ENCODE results near the gene FGF5. TPM values are rescaled to one million over a fixed set of nuclear protein-coding genes. Genes with fewer than 3 reads are reported as not detected.
A peak's percentile ranks its signal among the peaks of the same experiment; 100 is the strongest.

FGF5 gene
- total and polyA plus RNA-seq, 7 donors, result 0.05 to 0.85 (median 0.24) TPM; not detected in 4

DNA sequence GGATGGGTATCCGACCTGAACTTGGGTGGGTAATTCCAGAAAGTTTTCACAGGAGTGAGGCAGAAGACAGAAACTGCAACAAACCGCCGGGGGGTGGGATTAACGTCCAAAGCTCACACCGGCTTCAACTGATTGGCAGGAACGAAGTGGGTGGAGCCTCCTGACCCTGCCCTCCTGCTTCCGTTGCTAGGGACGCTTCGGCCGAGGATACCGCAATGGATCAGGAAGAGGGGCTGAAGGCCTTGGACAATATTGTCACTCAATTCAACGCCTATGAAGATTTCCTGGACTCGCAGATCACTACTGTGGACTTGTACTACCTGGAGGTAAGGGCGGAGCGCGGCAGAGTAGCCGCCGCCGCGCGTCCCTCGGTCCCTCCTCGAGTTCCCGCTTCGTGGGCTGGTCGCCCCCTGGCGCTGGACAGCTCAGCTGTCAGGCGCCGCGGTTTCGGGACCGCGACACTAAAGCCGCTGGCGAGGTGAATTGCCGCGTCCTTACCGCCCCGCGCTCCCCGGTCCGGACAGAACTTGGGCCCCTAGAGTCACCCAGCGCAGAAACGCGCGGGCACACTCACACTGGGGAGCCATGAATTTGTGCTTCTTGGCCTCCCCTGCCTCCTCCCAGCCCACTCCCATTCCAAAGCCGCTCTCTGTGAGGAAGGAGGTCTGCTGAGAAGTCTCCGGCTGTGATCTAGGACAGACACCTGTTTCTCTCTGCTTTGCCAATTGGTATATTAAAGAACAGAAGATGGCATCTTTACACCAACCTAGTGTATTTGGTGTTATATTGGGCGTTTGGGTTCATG is 69.3 kb downstream of the FGF5 start, which contains the start of gene CFAP299:
TSS of gene CFAP299 (plus strand) at position 177 of the 805 bp plus-strand sequence.
- H3K4me3 ChIP-seq, result peak within 1 kb of the TSS; percentile 72
- no peaks in the 10 kb centered on the region for H3K4me1 ChIP-seq
- H3K27me3 ChIP-seq (ENCODE audit: insufficient read depth in 3 of 3, low read length in 2 of 3), result peaks cover 0 to 28% (median 3%) of the 10 kb centered on the region in 3 donors
- TF ChIP-seq, protein P1, sequence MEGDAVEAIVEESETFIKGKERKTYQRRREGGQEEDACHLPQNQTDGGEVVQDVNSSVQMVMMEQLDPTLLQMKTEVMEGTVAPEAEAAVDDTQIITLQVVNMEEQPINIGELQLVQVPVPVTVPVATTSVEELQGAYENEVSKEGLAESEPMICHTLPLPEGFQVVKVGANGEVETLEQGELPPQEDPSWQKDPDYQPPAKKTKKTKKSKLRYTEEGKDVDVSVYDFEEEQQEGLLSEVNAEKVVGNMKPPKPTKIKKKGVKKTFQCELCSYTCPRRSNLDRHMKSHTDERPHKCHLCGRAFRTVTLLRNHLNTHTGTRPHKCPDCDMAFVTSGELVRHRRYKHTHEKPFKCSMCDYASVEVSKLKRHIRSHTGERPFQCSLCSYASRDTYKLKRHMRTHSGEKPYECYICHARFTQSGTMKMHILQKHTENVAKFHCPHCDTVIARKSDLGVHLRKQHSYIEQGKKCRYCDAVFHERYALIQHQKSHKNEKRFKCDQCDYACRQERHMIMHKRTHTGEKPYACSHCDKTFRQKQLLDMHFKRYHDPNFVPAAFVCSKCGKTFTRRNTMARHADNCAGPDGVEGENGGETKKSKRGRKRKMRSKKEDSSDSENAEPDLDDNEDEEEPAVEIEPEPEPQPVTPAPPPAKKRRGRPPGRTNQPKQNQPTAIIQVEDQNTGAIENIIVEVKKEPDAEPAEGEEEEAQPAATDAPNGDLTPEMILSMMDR (IDR thresholded peaks at IDR 0.05), result peak; percentile 31
- no peak within 1 kb of the TSS for H3K27ac ChIP-seq
- 0 to 1% (median 1%) methylated on average over 48 to 49 of the region's 49 CpGs for WGBS, 3 donors
- no peaks in the 10 kb centered on the region for H3K9me3 ChIP-seq
- DNase-seq, result peak; percentile 81 to 87
- intact Hi-C loops (cut with DNase I), result no loop called here
- H3K36me3 ChIP-seq (ENCODE audit: insufficient read depth in 1 of 2, low read depth in 1 of 2), result no peaks in the 10 kb centered on the region
- peak; percentile 82 to 97 (median 94) for ATAC-seq

DNA sequence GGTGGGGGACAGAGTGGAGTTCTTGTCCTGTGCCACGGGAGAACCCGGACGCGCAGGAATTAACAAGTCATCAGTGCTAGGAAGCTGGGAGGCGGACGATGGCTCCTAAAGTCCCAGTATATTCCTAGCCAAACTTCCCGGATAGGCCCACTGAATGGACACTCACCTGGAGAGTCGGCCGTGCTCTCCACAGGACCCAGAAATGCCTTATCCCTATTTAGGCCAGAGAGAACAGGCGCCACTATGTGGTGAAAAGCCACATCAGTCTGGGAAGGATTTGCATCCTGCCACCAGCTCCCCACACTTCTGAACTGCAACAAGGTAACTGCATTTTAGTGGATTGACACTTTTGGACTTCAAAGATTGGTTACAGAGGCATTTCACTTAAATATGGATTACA is 70.1 kb downstream of the FGF5 start:
- no peaks in the 10 kb centered on the region for H3K4me1 ChIP-seq
- no peak overlapping the region for H3K27ac ChIP-seq
- H3K27me3 ChIP-seq (ENCODE audit: insufficient read depth in 3 of 3, low read length in 2 of 3), result peaks cover 0 to 28% (median 0%) of the 10 kb centered on the region in 3 donors
- TF ChIP-seq, protein P1 (IDR thresholded peaks at IDR 0.05), result no peak
- DNase-seq (no peak), ATAC-seq (no peak)
- 13 to 18% (median 14%) methylated on average over 10 of the region's 10 CpGs for WGBS, 3 donors
- no peaks in the 10 kb centered on the region for H3K36me3 ChIP-seq (ENCODE audit: insufficient read depth in 1 of 2, low read depth in 1 of 2)
- H3K4me3 ChIP-seq, result peak overlapping the region; percentile 72
- intact Hi-C loops (cut with DNase I), result no loop called here
- H3K9me3 ChIP-seq, result no peaks in the 10 kb centered on the region

DNA sequence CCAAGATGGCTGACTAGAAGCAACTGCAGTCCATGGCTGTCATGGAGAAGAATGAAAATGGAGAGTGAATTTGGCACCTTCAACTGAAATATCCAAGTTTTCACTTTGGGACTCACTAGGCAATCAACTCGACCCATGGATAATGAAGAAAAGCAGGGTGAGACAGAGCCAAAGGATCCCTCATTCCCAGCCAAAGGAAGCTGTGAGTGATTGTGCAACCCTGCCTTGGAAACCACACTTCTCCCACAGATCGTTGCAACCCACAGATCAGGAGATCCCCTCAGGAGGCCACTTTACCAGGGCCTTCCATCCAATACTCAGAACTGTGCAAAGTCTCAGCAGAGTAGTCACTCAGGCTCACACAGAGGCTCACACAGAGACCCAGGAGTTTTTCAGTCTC is 73.6 kb downstream of the FGF5 start:
- intact Hi-C loops (cut with DNase I), result no loop called here
- H3K9me3 ChIP-seq, result peaks cover 9% of the 10 kb centered on the region
- WGBS, 3 donors, result 24 to 36% (median 29%) methylated on average over 2 of the region's 2 CpGs
- no peak overlapping the region for H3K4me3 ChIP-seq
- H3K4me1 ChIP-seq, result no peaks in the 10 kb centered on the region
- peaks cover 0 to 13% (median 0%) of the 10 kb centered on the region in 3 donors for H3K27me3 ChIP-seq (ENCODE audit: insufficient read depth in 3 of 3, low read length in 2 of 3)
- no peak overlapping the region for H3K27ac ChIP-seq
- ATAC-seq (no peak), DNase-seq (no peak)
- TF ChIP-seq, protein P1 (IDR thresholded peaks at IDR 0.05), result no peak
- no peaks in the 10 kb centered on the region for H3K36me3 ChIP-seq (ENCODE audit: insufficient read depth in 1 of 2, low read depth in 1 of 2)

Other genes with a start within 250 kb of the FGF5 start
- 10 to 100 TPM; 10.3 to 21.9 (median 14.8) TPM for gene ANTXR2, start 193.4 kb upstream of the FGF5 start, total RNA-seq
- gene ANTXR2, start 193.4 kb upstream of the FGF5 start, polyA plus RNA-seq, result 1 to 10 TPM; 3.3 to 7.7 (median 5.4) TPM
- 1 to 10 TPM in 1 of 4 donors, under 1 TPM in 3; 0.28 to 1.8 (median 0.50) TPM for gene PRDM8, start 69.2 kb upstream of the FGF5 start, total RNA-seq
- gene PRDM8, start 69.2 kb upstream of the FGF5 start, polyA plus RNA-seq, result under 1 TPM; 0.49 to 0.79 (median 0.63) TPM
- not detected for gene CFAP299, start 69.1 kb downstream of the FGF5 start, total RNA-seq
- not detected for gene CFAP299, start 69.1 kb downstream of the FGF5 start, polyA plus RNA-seq